KG1 (cell line): ENCODE data around the gene JAZF1.

Source experiments
- DNase-seq: peaks from one replicate; lab custom pipeline; 2025; lab: John Stamatoyannopoulos, UW

JAZF1 gene

DNA sequence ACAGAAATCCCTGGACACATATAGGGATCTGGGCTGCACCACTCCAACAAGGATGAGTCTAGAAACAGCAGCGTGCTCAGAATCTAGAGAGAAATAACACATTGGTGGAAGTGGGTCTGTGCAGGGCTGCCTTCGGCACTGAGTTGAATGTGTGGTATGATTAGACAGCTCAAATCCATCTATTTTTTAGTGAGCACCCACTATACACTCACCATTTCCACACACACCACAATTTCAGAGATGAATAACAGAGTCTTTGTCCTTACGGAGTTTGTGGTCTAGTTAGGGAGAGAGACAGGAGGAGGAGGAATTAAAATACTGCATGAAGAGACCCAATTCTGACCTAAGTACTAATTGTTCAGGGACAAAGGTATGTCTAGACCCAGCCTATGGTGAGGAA, 44.2 kb downstream of the JAZF1 start:
- no peak for DNase-seq

DNA sequence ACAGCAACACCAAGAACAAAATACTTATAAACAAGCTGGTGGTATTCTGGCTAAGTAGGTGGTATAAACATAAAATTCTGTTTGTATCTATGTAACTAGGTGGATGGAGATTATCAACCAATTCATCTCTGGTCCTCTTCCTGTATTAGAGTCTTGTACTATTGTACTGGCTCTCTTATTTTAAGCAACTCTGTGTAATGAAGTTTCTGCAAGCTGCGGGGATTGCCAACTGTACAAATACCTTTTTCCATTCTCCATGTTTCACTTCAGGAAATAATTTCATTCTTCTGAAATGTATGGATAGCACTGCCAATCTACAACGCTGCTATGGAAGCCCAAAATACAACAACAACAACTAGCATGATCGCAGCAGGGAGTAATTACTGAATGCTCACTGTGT, 44.8 kb downstream of the JAZF1 start:
- no peak for DNase-seq

DNA sequence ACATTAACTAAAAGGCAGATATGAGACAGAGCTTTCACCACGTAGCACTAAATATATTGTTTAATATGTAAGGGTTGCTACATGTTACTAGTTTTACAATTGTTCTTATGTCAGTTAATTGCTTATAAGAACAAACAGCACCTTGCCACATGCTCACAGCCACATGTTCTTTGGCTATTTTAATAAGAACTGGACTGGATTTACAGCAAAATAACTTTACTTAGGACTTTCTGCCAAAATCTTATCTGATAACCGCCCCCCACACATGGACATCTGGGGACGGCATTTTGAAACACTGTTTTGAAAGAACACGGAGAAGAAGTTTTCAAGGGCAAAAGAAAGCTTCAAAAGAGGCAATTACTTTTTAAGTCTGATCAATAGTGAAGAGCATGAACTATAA, 45.3 kb downstream of the JAZF1 start:
- no peak for DNase-seq

DNA sequence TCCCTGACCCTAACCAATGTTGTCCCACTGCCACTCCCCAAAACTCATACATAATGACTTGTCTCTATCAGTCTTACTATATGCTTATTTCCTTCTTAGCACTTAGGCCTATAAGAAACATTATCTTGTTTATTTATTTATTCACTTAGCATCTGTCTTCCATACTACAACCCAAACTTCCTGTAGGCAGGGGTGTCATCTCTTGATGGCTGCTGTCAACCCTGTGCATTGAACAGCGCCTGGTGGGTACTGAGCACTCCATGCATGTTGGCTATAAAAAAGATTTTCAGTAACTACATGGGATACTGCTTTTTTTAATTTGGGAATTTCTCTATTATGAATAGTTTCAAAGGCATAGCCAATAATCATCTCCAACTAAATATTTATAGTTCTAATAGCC, 46.7 kb downstream of the JAZF1 start:
- no peak for DNase-seq

DNA sequence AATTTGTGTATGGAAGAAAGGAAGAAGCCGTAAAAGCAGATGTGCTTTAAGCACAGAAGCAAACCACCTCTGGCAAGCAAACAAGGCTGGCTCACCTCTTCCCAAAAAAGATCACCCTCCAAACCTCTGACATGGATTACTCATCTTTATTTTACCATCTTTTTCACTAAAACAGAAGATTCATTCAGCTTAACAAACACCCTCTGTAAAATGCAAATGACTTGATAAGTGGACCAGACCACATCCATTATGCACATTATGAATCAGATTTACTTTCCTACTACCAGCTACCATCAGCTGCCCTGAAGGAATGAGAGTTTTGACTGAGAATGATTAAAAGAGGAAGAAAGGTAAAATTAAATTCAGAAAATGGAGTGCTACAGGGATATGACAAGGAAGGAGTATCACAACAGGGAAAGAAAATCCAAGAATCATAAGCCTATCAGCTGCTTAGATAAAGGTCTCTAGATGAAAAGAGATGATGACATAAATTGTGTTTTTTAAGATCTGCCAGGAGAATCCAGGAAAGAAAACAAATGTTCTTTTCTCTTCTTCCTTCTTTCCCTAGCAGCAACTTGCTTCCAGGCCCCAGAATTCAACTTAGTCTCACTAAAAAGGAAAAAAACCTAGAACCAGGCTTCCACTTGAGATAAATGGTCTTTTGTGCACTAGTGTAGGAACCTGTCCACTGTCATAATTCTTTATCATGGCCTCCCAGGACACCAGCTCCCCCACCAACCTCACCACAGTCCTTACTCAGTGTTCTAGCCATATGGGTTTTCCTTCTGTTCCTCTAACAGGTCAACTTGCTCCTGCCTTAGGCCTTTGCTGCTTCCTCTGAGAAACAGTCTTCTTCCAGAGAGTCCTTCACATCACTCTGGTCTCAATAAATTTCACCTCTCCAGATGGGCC, 47.4 kb downstream of the JAZF1 start:
- no peak for DNase-seq

DNA sequence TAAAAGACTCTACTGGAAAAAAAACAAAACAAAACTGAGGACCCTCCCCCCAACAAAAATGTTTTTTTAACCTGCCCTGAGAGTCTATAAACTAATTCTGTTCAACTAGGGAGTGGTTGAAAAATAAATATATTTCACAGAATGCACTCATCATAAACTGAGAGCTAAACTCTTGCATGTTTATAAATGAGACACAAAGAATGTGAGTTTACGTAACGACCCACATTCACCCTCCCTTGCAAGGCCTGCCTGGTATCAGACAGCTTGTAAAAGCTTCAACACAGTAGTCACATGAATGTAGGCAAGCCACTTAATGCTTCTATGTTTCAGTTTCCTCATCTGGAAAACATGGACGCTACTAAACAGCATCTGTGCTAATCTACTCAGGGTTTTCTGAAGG, 50.3 kb downstream of the JAZF1 start:
- DNase-seq: no peak

DNA sequence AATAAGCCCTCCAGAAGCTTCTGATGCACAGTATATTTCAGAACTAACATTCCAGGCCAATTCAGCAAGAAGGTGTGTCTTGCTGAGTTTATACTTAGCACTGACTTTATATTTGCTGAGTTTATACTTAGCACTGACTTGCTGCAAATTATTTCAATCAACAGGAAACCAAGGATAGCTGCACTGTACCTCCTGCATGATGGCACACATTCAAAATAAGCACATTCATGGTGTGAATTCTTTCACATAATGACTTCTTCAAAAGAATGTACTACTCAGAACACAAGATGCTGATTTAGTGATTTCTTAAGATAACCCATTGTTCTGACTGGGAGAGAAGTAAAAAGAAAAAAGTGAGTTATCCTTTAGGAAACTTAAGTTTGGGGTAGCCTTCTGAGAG, 52.0 kb downstream of the JAZF1 start:
- DNase-seq: no peak

DNA sequence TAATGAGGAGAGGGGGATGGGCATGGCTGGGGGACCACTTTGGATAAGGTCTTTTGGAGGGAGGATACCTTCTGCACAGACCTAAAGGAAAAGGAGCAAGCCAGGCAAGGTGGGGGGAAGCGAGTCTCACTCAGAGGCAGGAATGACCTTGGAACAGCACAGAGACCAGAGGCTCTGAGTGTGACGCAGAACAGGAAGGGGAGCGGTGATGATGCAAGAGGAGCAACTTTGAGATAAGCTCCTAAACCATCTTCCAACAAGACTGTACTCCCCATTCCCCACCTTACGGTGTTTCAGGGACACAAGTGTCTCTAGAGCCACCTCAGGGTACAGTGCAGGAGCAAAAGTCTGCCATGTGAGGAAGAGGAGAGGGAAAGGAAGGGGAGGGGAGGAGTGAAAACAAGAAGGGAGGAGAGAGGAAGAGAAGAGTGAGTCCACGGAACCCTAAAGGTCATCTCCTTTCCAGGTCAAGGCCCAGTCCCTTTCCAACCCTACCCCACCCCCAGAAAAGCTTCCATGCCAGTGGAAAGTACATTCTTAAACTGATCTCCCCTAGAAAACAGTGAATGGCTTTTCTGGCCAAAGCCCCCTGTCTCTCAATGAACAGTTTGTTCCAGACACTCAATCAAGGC, 54.1 kb downstream of the JAZF1 start:
- DNase-seq: no peak

DNA sequence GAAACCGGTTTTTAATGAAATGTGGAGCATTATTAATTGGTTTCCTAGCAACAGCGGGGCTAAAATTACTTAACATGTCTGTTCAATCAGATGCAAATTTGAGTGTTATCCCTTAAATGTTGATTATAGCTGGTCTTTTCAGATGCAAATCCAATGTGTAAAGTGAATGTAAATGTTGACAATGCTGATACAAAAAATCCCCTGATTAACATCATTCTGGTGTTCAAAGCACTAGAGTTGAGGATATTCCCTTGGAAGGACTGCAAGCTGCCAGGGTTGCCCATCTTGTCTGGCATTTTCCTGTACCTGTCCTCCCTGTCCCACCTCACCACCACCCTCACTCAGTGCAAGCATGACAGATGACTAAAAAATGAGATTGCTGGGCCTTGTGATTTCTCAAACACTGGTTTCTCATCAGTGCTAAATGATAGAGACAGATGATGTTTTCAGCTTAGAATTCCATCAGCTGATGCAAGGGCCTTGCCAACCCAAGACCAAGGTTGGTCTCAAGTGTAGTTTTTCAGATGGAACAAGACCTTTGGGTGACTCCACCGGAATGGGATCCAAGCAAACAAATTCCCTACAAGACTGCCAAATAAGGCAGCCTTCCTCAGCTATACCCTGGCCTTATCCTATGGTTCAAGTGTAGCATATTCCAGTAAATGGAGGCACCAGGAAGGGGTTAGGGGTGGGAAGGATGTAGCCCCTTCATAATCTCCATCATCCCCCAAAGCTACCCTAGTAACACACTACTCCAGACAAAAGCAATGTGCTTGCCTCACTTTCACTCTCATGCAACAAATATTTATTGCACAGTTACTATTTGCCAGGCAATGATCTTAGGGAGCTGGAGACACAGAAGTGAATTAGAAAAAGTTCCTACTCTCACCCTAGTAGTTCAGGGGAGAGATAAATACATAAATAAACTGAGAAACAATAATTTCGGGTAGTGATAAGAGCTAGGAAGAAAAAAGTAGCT, 54.9 kb downstream of the JAZF1 start:
- no peak for DNase-seq

DNA sequence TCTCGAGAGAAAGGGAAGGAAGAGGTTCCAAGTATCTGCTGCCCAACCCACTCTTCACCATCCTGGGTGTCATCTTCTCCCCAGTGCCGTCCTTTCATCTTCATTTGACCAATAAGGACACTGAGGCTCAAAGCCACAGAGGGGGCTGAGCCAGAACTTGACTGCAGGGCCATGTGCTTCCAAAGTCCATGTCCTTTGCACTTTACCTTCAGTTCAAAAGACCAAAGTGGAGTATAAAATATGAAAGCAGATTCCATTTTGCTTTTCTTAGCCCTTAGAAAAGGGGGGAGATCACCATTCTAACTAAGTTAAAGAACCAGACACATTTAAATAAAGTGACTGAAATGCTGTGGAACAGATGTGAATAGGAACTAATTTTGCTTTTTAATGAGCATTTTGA, 56.2 kb downstream of the JAZF1 start:
- DNase-seq: no peak

DNA sequence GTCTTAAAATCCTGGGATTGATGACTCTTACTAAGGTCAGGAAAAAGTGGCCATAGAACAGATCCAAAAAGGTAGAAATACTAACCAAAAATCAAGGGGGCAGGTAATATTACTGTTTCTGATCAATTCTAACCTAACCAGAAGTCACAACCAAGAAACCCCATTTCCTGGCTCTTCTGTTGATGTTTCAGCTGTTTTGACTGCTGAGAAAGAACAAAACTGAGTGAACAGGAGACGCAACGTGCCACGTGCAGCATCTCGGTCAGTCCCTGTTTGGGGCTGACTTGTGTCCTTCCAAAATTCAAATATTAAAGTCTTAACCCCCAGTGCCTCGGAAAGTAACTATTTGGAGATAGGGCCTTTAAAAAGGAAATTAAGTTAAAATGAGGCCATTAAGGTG, 56.8 kb downstream of the JAZF1 start:
- DNase-seq: no peak

DNA sequence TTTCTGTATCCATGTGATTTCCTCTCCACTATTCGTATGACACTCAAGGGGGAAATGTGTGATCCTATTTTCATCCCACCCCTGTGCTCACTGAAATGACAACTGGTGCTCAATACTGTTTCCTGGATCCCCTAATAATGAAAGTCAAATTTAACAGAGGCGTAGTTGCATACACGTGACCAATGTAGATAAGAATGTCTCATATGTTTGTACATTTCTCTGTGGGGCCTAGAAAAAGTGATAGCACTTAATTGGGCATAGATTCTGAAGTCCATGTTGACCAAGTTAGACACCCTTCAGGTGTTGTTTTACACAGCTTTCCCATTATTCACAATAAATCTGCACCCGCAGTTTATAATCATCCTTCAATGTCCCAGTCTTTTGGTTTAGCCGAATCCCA, 59.1 kb downstream of the JAZF1 start:
- no peak for DNase-seq

DNA sequence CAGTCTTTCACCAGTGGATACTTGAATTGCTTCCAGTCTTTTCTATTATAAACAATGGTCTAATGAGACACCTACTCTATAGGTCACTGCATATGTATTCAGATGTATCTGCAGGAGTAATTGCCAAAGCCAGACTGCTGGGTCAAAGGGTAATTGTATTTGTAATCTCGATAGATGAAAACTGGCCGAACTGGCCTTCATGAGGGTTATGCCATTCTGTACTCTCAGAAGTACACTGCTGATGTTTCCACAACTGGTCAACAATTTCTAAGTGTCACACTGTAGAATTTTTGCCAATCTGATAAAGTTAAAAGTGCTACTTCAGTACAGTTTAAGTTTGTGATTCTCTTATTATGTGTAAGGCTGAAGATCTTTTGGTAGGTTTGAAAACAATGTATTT, 64.6 kb downstream of the JAZF1 start:
- no peak for DNase-seq

DNA sequence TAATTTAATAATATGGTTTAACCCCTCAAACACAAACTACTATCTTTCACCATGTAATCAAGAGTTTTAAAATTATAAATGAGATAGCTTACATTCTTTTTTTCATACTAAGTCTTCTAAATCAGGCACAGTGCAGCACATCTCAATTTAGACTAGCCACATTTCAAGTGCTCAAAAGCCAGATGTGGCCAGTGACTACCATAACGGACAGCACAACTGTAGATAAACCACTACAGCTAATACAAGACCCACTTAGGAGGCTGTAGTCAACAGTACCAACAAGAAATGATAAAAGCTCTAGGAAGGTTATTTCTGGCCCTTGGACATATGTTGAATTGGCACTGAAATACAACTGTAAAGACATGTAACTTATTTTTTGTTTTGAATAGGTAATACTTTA, 65.3 kb downstream of the JAZF1 start:
- DNase-seq: no peak

DNA sequence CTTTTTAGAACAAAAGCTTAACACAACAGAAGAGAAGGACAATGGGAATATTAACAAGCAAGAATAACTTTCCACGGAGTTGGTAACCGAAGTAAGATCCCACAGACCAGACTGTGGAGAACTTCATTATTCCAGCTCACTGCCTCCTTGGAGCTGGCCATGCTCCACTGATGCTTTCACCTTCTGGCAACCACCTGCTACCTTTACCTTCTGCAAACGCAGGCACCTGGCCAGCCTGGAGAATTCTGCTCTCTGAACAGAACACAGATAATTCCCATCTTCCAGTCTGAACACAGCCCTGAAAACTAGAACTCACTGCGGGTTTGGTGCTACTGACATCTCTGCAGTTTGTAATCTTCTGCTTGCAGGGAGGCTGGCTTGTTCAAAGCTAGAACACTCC, 66.5 kb downstream of the JAZF1 start:
- DNase-seq: no peak

DNA sequence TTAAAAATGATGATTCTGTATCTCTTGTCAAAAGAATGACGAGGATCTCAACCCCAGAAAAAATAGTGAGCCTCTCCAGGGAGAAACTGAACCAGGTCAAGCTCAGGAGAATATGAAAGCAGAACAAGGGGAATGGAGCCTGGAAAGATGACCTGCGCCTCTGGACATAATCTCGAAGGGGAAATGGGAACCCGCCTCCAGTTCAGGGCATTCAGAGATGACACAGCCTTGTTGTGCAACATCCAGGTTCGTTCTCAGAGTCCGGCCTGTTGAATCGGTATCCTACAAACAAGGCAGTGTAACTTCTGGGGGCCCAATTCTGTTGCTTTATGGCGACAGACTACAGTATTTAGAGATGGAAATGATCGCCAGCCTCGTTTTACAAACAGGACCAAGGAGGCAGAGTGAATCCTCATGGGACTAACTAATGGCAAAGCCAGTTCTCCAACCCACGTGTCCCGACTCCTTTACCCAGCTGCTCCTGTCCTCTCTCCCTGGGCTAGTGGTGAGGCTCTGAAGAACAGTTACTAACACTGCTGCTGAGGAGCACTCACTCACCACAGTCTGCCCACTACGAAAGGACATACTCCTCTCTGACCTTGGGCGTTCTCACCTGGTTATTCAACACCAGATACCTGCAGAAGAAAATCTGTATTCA, 67.6 kb downstream of the JAZF1 start:
- DNase-seq: no peak

DNA sequence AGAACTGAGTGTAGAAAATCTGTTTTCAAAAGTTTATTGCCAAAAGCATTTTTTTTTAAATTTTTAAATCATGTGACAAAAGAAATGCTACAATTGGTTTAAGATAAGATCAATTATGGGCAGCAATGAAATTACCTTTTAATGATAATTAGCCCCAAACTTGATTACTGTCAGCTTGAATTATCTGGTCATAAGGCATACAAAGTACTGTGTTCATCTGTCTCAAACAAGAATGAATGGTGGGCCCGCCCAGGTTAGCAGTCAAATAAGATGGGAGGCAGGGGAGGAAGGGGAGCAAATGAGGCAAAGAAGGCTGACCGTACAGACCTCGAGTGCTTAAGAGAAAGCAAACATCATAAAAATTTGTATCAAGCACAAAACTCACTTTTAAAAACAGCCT, 68.1 kb downstream of the JAZF1 start:
- no peak for DNase-seq

DNA sequence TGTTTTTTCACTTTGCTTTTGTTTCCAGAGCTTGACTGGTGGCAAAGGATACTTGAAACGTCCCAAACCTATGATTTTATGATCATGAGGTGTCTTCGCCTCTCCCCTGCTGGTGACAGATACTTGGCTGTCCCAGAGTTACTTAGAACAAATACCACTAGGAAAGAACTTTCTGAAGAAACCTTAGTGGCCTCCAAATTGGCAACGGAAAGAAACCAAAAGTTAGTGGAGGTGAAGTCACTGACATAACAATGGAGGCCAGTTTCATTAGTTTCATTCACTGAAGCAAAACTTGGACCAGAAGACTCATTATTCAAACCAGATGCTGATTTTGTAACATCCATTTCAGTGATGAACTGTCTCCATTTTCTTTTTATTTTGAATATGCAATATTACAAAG, 68.6 kb downstream of the JAZF1 start:
- DNase-seq: no peak

DNA sequence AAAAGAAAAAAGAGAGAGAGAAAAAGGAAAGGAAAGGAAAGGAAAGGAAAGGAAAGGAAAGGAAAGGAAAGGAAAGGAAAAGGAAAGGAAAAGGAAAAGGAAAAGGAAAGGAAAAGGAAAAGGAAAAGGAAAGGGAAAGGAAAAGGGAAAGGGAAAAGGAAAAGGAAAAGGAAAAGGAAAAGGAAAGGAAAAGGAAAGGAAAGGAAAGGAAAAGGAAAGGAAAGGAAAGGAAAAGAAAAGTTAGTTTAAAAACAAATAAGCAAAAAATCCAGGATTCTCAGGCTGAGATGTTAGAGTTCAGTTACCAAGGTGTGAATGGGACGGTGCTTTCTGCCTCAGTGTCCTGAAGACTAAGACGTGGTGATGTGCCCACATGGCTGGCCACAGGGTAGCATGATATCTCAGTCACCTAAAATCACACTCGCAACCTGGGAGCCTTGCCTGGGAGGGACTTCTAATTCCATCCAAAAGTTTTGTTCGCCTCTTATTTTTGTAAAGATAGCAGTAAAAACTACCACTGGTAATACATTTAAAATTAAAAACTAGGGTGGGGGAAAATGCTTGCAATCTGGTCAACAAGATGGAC, 70.1 kb downstream of the JAZF1 start:
- no peak for DNase-seq

DNA sequence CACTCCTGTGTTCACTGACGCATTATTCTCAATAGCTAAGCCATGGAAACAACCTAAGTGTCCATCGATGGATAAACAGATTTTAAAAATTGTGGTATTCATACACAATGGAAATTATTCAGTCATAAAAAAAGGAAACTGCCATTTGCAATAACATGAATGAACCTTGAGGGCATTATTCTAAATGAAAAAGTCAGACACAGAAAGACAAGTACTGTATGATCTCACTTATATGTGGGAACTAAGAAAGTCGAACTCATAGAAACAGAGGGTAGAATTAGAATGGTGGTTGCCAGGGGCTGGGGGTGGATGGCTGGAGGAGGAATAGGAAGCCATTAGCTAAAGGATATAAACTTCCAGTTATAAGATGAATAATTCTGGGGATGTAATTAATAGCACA, 71.8 kb downstream of the JAZF1 start:
- DNase-seq: no peak

DNA sequence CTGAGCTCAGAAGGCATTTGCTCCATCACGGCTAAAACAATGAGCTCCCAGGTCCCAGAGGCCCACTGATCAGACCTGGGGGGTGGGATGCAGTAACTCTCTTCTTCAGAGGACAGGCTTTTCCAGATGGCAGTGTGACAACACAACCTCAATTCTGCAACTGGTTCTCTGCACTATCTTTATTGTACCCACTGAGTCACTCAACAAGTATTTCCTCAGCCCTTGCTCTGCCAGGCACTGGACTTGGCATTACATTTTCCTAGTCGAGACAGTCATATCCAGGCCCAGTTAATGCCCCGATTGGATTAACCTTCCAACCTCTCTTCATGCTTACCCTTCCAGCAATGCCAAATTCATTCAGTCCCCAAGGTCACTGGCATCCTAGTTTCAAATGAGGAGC, 72.6 kb downstream of the JAZF1 start:
- DNase-seq: no peak
